ENCODE results near the gene ARID4B.

DNA sequence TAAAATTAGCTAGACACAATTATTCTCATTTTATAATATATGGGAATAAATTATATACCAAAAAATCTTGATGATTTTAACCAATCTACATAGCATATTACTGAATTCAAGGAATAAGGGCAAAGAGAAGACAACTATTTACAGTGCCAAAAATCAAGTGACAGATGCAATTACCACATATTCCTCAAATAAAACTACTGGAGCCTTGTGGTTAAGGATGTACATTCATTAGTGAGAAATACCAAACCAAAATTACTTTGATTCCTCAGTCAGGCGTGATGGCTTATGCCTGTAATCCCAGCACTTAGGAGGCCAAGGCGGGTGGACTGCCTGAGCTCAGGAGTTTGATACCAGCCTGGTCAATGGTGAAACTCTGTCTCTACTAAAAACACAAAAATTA is 98.1 kb downstream of the ARID4B start:
- TF ChIP-seq, protein P1, sequence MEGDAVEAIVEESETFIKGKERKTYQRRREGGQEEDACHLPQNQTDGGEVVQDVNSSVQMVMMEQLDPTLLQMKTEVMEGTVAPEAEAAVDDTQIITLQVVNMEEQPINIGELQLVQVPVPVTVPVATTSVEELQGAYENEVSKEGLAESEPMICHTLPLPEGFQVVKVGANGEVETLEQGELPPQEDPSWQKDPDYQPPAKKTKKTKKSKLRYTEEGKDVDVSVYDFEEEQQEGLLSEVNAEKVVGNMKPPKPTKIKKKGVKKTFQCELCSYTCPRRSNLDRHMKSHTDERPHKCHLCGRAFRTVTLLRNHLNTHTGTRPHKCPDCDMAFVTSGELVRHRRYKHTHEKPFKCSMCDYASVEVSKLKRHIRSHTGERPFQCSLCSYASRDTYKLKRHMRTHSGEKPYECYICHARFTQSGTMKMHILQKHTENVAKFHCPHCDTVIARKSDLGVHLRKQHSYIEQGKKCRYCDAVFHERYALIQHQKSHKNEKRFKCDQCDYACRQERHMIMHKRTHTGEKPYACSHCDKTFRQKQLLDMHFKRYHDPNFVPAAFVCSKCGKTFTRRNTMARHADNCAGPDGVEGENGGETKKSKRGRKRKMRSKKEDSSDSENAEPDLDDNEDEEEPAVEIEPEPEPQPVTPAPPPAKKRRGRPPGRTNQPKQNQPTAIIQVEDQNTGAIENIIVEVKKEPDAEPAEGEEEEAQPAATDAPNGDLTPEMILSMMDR (IDR thresholded peaks at IDR 0.05; ENCODE audit: borderline replicate concordance, extremely low read depth, low read length, poor library complexity, severe bottlenecking) = no peak
- TF ChIP-seq EZH2 (IDR thresholded peaks at IDR 0.05; ENCODE audit: borderline replicate concordance, low read depth, low read length, severe bottlenecking) = no peak

All from DND-41 (cell line).